Muscle of back (tissue), 11 donors: Measurements from ENCODE around the gene SLC29A4. TPM values are rescaled to one million over a fixed set of nuclear protein-coding genes. Genes with fewer than 3 reads are reported as not detected.
"Not testable (repeated sequence)": the region's sequence is repeated elsewhere in the genome, so short reads cannot be mapped to it uniquely, and the experiment has no call there.

Source experiments
- DNase-seq, 3 donors: peaks; one replicate each; pipeline versions ENCODE4 v3.0.0 to v3.0.0-alpha.2; 2013
- polyA plus RNA-seq, 10 donors: library from polyadenylated mRNA; unstranded; fragments of 120-200 nt; gene quantifications; one replicate each; pipeline ENCODE4 v1.2.1, GENCODE V29; 2013; ENCODE audit not compliant: insufficient read length in 10 of 10

Gene SLC29A4
- polyA plus RNA-seq, 10 donors, result 18.4 to 31.3 (median 25.5) TPM

DNA sequence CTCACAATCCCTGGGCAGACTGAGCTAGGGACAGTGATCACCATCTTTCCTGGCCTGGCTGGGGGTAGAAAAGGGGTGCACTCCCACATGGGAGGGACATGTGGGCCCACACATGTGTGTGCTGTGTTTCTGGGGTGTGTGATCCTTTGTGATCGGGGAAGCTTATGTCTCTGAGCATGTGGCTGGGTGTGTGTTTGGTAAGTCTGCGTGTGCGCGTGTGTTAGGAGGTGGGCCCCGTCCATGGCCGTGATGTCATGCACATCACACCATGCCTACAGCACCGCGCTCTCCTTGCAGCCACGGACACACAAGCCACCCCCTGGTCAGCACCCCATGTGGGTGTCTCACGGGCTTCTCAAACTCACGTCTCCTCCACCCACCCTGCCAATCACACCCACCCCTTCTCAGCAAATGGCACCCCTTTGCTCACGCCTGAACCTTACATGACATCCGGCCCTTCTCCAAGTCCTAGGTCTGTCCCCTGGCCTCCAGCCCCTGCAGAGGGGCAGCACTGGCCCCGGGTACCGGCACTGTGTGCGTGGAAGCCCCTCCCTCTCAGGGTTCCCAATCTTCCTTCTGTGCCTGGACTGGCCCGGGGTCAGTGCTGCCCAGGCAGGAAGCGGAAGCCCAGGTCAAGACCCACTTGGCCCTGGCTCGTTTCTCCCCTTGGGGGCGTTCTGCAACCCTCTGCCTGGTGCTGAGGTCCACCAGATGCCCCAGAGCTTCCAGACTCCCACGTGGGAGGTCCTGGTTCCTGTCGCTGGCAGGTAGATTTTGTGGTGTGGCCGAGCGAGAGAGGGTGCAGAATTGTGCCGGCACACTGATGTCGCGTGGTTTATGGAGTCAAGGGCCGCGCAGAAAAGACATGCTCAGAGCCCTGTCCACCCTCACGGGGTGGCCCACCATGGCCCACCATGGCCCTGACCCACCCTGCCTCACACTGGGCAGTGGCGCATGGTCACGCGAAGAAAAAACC lies 12.6 kb downstream of the SLC29A4 start:
- DNase-seq, result no peak

DNA sequence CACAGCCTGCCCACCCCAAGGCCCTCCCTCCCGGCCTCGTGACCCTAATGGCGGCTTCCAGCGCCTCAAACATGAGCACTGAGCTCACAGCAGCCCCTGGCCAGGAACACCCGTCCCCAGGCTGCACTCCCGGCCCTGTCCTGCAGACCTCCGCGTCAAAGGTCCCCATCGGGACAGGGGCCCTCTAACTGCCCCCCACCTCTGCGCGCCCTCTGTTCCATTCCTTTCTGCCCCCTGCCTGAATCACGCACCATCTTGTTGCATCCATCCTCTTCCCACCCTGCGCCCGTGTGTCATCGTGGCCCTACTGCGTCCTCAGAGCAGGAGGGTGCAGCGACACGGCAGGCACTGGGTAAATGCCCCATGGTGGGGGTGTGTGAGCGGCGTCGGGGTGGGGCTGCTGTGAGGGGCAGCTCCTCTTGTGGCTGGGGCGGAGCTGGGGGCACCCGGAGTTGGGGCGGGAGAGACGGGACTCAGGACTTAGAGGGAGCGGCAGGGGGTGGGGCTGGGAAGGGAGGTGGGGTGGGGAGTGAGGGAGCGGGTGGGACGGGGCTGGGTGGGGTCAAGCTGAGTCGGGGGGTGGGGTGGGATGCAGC lies 13.4 kb downstream of the SLC29A4 start:
- DNase-seq, result no peak

DNA sequence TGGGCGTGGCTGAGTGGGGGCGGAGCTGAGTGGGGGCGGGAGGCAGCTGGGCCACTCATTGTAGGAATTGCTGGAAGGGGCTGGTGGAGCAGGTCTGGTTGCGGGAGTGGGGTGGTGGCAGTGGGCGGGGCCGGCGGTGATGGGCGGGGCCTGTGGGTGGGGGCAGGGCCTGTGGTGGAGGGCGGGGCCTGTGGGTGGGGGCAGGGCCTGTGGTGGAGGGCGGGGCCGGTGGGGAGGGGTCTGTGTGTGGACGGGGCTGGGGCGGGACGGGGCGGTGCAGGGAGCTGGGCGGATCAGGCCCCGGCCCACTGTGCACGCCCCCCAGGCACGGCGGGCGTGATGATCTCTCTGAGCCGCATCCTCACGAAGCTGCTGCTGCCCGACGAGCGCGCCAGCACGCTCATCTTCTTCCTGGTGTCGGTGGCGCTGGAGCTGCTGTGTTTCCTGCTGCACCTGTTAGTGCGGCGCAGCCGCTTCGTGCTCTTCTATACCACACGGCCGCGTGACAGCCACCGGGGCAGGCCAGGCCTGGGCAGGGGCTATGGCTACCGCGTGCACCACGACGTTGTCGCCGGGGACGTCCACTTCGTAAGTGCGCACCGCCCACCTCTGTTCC lies 14.0 kb downstream of the SLC29A4 start:
- peak in 1 of 3 donors; percentile 42 for DNase-seq

DNA sequence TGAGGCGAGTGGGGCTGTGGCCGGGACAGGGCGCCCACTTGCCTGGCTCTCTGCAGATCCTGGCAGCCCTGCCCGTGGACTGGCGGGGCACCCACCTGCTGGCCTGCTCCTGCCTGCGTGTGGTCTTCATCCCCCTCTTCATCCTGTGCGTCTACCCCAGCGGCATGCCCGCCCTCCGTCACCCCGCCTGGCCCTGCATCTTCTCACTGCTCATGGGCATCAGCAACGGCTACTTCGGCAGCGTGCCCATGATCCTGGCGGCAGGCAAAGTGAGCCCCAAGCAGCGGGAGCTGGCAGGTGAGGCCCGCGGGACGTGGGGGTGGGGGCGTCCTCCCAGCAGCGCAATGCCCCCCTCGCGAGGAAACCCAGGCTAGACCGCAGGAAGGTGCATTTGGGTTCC lies 17.6 kb downstream of the SLC29A4 start:
- DNase-seq, result no peak

DNA sequence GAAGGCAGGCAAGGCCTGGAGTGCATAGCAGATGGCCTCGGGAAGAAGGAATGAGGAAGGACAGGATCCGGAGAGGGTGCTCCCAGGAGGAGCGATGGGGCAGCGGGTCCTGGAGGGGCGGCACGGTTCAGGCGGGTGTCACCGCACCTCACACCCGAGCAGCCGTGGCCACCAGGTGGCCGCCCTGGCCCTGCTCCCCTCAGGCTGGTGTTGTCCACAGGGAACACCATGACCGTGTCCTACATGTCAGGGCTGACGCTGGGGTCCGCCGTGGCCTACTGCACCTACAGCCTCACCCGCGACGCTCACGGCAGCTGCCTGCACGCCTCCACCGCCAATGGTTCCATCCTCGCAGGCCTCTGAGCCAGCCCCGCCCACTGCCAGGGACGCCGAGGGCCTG lies 19.8 kb downstream of the SLC29A4 start:
- DNase-seq, result no peak

DNA sequence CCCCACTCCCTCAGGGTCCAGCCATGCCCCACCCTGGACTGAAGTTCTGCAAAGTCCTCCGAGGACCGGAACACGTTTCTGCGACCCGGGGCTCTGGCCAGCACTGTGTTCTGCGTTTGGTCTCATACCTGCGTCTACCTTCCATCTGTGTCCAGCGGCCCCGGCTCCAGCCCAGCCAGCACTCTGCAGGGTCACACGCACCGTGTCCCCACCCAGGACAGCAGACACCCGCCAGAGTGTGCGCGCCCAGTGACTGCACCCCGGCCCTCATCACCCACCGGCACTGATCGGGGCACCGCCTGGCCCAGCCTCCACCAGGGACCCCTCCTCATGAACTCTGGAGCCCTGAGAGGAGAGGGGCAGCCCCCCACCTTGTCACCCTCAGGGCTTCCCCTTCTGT lies 20.3 kb downstream of the SLC29A4 start:
- DNase-seq, result no peak

DNA sequence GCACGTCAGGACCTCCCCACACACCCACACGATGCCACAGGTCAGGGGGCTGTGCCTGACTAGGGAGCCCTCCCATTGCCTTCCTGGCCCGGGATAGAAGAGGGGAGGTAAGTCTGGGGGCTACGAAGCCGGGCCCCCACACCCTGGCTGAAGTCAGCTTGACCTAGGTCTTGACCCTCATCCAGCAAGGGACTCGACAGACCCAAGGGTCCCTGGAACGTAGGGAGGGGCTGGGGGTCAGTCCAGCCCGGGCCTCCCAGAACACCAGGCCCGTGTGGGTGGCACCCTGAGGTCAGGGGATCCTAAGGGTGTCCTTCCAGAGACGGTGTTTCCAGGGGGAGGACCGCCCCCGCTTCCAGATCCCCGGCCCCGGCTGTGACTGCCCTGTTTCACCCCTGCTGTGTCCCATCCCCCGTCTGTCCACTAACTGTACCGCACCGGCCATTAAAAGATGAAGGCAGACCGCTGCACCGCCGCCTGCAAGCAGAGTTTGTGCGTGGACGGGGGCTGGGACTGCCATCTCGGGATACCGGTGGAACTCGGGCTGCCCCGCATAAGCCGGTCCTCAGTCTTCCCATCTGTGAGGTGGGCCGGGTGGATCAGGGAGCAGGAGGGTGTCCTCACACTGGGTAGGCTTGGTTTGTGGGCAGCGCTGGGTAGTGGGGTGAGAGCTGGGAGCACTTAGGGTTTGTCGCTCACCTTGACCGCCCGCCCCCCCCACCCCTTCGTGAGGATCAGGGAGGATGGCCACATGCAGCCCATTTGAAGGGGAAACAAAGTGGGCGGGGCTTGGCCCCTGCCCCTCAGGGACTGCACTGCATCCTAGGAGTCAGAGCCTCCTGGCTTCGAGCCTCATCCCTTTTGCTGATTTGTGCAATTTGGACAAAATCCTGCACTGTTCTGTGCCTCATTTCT lies 21.1 kb downstream of the SLC29A4 start:
- DNase-seq, result no peak

DNA sequence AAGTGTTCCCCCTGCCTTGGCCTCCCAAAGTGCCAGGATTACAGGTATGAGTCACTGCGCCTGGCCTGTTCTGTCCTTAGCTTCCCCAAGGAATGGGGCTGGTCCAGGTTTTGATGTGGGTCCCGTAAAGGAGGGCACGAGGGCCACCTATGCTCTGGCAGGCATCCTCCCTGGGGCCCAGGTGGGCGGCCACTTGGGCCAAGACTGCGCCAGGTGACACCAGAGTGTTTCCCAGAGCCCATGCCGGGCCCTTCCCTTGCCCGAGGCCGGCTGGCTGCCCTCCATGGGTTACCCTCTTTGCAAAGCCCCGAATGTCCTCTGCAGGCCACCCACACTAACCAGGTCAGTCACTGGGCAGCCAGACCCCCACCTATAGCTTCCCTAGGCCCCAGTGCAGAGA lies 22.3 kb downstream of the SLC29A4 start:
- not testable (repeated sequence) for DNase-seq

DNA sequence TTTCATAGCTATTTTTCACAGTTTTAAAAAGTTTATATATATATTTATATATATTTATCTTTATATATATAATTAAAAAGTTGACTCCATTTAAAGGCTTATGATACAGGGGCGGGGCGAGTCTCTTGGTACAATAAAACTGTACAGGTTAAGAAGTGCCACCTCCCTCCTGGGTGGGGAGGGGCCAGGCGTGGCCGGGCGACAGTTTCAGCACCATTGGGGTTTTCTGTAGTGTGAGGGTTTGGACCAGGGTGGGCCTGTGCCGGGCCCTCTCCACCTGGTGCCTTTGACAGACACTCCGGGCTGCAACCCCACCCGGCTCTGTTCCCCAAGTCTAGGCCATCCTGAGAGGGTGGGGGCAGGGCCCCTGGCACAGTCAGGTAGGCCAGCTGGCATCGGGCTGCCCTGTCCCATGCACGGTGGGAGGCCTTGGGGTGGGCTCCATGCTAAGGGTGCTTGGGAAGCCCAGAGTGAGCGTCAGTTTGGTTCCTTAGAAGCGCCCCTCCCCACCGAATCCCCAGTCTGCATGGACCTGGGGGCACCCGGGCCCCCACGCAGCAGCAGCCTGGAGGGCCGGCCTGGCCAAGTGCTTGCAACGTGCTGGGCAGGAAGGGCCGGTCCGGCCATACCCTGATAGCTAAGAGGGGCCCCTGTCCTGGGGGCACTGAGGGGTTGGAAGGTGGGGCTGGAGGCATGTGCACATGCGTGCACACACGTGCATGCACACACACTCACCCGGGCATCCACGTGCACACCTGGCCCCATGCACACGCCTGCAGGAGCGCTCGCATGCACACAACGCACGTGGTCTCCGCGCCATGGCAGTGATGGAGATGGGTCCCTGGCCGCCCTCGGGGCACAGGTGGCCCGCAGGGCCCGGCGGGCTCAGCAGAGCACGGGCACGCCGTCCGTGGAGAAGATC lies 24.7 kb downstream of the SLC29A4 start:
- DNase-seq, result not testable (repeated sequence)

DNA sequence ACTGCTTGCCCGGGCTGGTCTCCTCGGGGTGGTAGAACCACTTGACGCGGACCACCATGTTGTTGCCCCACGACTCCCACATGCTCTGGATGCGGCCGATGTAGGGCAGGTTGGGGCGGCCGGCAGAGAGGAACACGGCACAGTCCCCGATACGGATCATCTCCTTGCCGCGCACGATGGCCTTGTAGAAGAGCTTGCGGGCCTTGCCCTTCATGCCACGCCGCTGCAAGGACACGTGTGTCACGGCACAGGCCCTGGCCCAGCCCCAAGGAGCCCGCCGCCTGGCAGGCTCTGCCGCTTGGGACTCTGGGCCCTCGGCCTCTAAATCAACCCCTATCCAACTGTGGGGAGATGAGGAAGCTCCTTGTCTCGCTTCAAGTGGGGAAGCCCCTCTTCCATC lies 26.4 kb downstream of the SLC29A4 start:
- DNase-seq, result no peak

DNA sequence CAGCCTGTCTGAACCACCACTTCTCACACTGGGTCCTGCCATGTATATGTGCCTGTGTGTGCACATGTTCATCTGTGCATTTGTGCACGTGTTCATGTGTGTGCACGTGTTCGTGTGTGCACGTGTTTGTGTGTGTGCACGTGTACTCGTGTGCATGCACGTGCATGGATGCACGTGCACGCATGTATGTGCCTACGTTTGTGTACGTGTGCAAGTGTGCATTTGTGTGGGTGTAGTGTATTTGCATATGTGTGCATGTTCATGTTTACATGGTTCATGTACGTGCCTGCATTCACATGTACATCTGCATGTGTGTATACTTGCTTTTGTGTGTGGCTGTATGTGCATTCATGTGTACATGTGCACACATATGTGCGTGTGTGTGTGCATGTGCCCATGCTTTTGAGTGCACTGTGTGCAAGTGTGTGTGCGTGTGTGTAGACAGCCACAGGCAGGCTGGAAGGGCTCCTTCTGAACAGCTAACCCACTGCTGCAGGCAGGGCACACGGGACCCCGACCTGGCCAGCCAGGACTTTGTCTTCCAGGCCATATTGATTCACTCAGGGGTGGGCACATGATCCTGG lies 28.2 kb downstream of the SLC29A4 start:
- no peak for DNase-seq

DNA sequence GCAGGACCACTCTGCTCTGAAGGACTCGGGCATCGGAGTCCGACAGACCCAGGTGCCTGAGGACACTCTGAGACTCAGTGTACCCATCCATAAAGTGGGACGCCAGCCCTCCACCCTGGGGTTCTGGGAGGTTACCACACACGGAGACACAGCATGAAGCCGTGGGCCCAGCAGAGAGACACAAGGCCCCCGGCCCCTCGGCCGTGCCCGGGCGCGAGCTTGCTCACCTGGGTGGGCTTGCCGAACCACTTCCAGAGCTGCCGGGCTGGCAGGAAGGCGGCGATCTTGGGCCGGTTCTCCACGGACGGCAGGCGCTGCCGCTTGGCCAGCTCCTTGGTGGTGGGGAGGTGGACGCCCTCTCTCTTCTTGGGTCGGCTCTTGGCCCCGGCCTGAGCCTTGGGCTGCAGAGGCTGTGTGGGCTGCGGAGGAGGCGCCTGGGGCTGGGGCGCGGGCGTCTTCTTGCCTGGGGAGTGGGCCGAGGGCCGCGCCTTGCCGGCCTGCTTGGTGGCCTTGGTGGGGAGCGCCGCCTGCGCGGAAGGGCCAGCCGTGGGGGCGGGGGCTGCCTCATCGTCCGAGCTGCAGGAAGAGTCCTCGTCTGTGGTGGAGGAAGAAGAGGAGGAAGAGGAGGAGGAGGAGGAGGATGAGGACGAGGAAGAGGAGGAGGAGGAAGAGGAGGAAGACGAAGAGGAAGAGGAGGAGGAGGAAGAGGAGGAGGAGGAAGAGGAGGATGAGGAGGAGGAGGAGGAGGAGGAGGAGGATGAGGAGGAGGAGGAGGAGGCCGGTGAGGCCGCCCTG lies 29.7 kb downstream of the SLC29A4 start:
- not testable (repeated sequence) for DNase-seq

DNA sequence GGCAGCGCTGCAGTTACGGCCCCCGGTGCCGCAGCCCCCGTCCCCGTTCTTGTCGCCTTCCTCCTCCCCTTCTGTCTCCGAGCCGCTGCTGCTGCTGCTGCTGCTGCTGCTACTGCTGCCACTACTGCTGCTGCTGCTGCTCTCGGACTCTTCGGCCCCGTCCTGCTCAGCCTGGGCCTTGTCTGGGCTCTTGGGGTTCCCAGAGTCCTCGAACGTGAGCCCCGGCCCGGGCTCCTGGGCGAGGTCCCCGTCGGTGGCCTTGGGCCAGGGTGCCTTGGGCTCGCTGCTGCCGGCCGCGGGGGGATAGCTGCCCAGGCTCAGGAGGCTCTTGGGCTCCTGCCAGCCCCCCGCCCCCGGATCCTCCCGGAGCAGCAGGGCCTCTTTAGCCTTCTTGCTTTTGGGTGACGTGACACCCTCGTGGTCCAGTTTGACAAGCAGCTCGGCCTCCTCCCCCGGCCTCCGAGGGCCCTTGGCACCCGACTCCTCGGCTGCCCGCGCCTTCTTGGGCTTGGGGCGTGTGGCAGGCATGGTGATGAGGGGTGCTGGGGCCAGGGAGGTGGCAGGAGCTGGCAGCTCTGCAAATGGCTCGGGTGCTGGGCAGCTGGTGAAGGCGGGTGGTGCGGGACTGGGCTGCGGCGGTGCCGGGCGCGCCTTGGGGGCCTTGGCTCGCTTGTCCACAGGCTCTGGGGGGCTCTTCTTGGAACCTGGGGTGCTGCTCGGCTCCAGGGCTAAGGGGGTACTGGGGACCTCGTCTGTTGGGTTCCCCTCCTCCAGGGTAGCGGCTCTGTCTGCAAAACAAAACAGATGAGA lies 30.5 kb downstream of the SLC29A4 start:
- DNase-seq, result not testable (repeated sequence)

DNA sequence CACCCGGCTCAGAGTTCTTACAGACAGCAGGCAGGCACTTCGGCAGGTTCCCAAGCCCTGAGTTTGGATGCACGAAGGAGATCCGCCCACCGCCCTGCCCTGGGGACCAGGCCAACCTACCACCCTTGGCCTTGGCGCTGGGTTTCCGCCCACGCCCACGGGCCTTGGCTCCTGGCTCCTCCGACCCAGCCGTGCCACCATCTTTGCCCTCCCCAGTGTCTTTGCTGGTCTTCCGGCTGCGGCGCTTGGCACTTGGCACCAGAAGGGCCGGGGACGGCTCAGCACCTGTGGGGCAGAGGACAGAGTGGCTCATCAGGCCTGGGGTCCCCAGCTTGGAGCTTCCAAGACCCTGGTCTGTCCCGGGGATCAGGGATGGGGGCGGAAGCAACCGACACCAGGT lies 32.1 kb downstream of the SLC29A4 start:
- no peak for DNase-seq

DNA sequence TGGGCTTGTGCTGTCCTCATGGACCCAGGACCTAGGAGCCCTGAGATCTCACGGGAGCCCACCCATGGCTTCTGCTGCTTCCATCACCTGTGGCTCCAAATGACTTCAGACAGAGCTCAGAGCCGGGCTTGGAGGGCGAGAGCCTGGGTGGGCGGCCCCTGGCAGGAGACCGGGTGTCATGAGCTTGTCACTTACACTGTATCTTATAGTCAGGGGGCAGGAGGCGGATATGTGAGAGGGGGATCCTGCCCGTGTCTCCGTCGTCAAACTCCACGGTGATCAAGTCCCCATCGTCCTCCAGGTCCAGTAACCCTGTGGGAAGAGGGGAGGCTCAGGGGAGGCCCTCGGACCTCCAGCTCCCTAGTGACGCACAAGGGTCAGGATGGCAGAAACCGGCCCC lies 33.0 kb downstream of the SLC29A4 start:
- DNase-seq, result no peak

DNA sequence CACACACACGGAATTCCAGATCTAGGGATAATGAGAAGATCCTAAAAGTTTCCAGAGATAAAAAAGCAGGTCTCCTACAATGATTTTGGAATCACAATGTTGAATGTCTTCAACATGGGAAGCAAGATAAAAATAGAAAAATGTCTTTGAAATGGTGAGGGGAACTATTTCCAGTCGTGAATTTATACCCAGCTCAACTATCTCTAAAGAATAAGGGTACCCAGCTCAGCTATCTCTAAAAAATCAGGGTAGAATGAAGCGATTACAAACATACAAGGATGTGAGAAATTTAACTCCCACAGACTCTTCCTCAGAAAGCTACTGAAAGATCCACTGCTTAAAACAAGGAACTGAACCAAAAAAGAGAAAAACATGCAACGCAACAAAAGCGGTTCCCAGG lies 35.9 kb downstream of the SLC29A4 start:
- not testable (repeated sequence) for DNase-seq

DNA sequence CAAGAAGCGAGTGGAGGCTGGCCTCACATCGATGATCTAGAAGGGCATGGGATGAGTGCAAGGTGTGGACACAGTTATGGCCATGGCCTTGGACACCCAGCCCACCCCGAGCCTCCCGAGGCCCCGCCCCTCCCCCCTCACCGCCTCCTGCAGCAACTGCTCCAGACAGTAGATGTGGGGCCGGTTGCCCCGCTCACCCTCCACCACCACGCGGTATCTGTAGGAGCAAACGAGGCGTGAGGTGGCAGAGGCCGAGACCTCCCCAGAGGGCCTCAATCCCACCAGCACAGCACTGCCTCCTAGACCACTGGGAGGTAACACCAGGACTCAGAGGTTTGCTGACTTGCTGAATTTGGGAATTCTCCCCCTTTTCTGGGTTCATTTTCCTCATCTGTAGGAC lies 37.6 kb downstream of the SLC29A4 start:
- no peak for DNase-seq

DNA sequence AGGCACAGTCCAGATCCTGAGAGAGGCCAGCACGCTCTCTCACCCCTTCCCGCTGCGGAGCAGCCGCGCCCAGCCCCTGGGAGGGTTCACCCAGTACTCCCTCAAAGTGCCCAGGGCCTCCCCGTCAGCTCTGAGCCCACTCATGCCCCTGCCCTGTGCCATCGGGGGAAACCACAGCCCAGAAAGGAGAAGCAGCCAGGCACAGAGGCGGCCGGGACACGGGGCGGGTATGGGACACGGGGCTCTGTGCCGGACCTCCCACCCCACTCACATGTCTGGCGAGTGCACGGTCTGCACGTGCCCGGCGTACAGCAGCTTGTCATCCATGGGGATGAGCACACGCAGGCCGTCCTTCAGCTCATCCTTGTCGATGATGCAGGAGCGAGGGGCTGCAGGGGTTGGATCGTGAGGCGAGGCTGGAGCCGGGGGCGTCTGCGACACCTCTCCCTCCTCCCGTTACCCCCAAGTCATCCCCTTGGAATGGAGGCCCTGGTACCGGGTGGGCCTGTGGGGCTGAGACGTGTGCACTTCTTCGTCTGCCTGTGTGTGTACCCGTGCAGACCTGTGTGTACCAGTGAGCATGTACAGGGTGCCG lies 38.2 kb downstream of the SLC29A4 start:
- DNase-seq, result no peak
